ENCODE results near the gene FAIM2. TPM values are rescaled to one million over a fixed set of nuclear protein-coding genes. Genes with fewer than 3 reads are reported as not detected.
A peak's percentile ranks its signal among the peaks of the same experiment; 100 is the strongest.

The FAIM2 gene
- total RNA-seq, 1 experiment from 2014 or later, result 49.8 TPM

DNA sequence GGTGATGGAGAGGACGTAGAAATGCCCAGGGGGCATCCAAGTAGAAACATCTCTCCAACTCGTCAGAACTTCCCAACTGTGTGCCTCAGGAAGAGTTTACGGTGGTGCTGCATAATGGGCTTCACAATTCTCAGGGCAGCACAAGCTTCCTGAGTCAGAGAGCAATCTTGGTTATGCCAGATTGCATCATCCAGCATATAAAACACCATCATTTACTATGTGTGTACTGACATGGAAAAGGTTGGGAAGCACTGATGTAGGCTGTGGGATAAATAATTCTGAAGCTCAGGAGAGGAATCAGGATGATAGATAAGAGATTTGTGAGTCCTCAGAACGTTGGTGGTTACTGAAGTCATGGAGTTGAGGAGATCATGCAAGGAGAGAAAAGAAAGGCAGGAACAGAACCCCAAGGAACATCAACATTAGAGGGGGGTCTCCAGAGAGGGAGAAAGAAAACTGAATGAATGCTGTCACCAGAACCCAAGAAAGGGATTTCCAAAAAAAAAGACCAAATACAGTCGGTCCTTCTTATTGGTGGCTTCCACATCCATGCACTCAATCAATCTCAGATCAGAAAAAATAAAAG lies 70.8 kb downstream of the FAIM2 start:
- no peak overlapping the region for H3K4me2 ChIP-seq (ENCODE audit: low read depth, low read length, poor library complexity, severe bottlenecking)
- H3K4me1 ChIP-seq (ENCODE audit: low read length), result peaks cover 11% of the 10 kb centered on the region
- H3K27me3 ChIP-seq (ENCODE audit: low read length), result no peaks in the 10 kb centered on the region
- no peaks in the 10 kb centered on the region for H3K9me2 ChIP-seq (replicated peaks; ENCODE audit: insufficient read depth, low read length)
- H3K27ac ChIP-seq (ENCODE audit: low read length), result no peak overlapping the region
- no peak overlapping the region for H3K4me3 ChIP-seq (ENCODE audit: low read length)
- no peak overlapping the region for H3K9ac ChIP-seq (ENCODE audit: low read length)
- DNase-seq, result no peak
- H3K36me3 ChIP-seq (ENCODE audit: insufficient read depth, low read length), result no peaks in the 10 kb centered on the region
- no peak overlapping the region for H2AFZ ChIP-seq (ENCODE audit: low read length)
- H3K79me2 ChIP-seq (ENCODE audit: low read length), result no peaks in the 10 kb centered on the region
- H4K20me1 ChIP-seq (ENCODE audit: insufficient read depth, low read depth, low read length), result no peaks in the 10 kb centered on the region
- no peaks in the 10 kb centered on the region for H3K9me3 ChIP-seq (ENCODE audit: low read length)

DNA sequence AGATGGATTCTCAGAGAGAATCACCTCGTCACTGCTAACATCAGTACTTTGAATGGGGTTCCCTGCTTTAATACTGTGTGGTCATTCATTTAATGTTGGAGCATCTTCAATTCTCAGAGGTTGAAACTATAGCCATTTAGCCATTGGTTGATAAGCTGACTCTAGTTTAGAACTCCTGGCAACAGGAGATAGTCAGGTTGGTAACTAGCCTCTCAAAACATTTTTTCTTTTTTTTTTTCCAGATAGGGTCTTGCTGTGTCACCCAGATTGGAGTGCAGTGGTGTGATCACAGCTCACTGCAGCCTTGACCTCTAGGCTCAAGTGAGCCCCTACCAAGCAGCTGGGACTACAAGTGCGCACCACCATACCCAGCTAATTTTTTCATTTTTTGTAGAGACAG lies 72.0 kb downstream of the FAIM2 start:
- Histone ChIP-seq H3K27me3 (ENCODE audit: low read length) (no peaks in the 10 kb centered on the region), H2AFZ (ENCODE audit: low read length) (no peak overlapping the region), H3K36me3 (ENCODE audit: insufficient read depth, low read length) (no peaks in the 10 kb centered on the region), H3K9ac (ENCODE audit: low read length) (no peak overlapping the region), H3K4me3 (ENCODE audit: low read length) (no peak overlapping the region), H4K20me1 (ENCODE audit: insufficient read depth, low read depth, low read length) (peaks cover 8% of the 10 kb centered on the region; the same call in 1 of the 2 replicates), H3K9me2 (replicated peaks; ENCODE audit: insufficient read depth, low read length) (no peaks in the 10 kb centered on the region), H3K4me1 (ENCODE audit: low read length) (peaks cover 21% of the 10 kb centered on the region), H3K79me2 (ENCODE audit: low read length) (peaks cover 11% of the 10 kb centered on the region), H3K9me3 (ENCODE audit: low read length) (no peaks in the 10 kb centered on the region), H3K4me2 (ENCODE audit: low read depth, low read length, poor library complexity, severe bottlenecking) (no peak overlapping the region), H3K27ac (ENCODE audit: low read length) (no peak overlapping the region)
- DNase-seq, result no peak

DNA sequence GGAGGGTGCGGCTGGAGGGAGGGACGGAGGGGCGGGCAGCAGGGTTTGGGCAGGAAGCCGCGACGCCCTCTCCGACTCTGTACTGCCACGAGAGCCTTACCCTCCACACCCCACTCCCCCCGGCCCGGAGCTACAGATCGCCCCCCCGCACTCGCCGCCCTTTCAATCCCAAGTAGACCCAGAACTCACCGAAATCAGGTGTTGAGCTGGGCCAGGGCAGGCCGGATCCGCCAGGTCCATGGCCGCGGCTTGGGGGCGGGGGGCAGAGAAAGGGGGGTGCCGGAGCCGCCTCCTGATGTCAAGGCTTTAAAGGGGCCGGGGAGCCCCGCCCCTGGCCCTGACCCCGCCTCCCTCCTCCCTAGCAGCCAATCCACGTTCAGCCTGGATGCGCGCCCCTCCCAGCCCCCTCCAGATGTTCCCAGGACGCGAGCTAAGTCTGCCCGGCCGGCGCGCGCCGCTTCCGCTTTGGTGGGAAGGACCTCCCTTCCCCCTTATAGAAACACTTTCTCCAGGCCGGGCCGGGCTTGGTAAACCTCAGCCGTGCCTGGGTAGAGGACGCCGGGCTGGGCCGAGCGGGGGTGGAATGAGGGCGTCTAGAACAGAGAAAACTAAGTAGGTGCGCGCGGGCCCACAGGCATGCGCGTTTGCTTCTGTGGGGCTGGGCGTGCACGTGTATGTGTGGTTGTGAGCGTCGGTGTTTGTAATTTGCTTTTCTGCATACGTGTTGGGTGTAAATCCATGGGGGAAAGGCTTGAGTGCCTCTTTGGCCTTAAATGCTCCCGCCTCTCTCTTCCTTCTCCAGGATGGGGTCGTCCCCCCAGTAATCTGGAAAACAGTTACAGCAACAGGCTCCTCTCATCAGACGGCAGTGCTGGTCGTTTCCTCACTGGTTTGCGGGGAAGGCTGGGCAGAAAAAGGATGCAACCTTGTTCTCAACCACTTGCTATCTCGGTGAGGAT lies 75.3 kb downstream of the FAIM2 start, which contains the start of gene NCKAP5L:
NCKAP5L (minus strand) TSS at position 281 of the 959 bp plus-strand sequence. CDS start 24,369 bp downstream, outside the sequence.
- Histone ChIP-seq H3K27ac (ENCODE audit: low read length) (peak within 1 kb of the TSS; percentile 62), H3K9me2 (replicated peaks; ENCODE audit: insufficient read depth, low read length) (no peaks in the 10 kb centered on the region), H3K9ac (ENCODE audit: low read length) (peak within 1 kb of the TSS; percentile 71), H3K4me1 (ENCODE audit: low read length) (peaks cover 43% of the 10 kb centered on the region), H2AFZ (ENCODE audit: low read length) (peak within 1 kb of the TSS; percentile 88), H3K4me2 (ENCODE audit: low read depth, low read length, poor library complexity, severe bottlenecking) (peak within 1 kb of the TSS; percentile 84), H3K79me2 (ENCODE audit: low read length) (peaks cover 44% of the 10 kb centered on the region), H3K27me3 (ENCODE audit: low read length) (no peaks in the 10 kb centered on the region), H3K9me3 (ENCODE audit: low read length) (no peaks in the 10 kb centered on the region), H3K36me3 (ENCODE audit: insufficient read depth, low read length) (no peaks in the 10 kb centered on the region), H4K20me1 (ENCODE audit: insufficient read depth, low read depth, low read length) (peaks cover 27% of the 10 kb centered on the region), H3K4me3 (ENCODE audit: low read length) (peak within 1 kb of the TSS; percentile 89)
- DNase-seq, result peak; percentile 99

GRCh38 chr12:49827401-49828099 lies 76.2 kb downstream of the FAIM2 start:
- Histone ChIP-seq H3K9me2 (replicated peaks; ENCODE audit: insufficient read depth, low read length) (no peaks in the 10 kb centered on the region), H3K27me3 (ENCODE audit: low read length) (no peaks in the 10 kb centered on the region), H3K4me2 (ENCODE audit: low read depth, low read length, poor library complexity, severe bottlenecking) (peak overlapping the region; percentile 84), H3K79me2 (ENCODE audit: low read length) (peaks cover 51% of the 10 kb centered on the region), H3K9ac (ENCODE audit: low read length) (peak overlapping the region; percentile 71), H4K20me1 (ENCODE audit: insufficient read depth, low read depth, low read length) (peaks cover 27% of the 10 kb centered on the region), H3K36me3 (ENCODE audit: insufficient read depth, low read length) (no peaks in the 10 kb centered on the region), H3K4me3 (ENCODE audit: low read length) (peak overlapping the region; percentile 89), H3K27ac (ENCODE audit: low read length) (no peak overlapping the region), H3K4me1 (ENCODE audit: low read length) (peaks cover 43% of the 10 kb centered on the region), H2AFZ (ENCODE audit: low read length) (no peak overlapping the region), H3K9me3 (ENCODE audit: low read length) (no peaks in the 10 kb centered on the region)
- DNase-seq, result peak; percentile 67

GRCh38 chr12:49827051-49827400 lies 76.7 kb downstream of the FAIM2 start:
- DNase-seq, result no peak
- peak overlapping the region; percentile 71 for H3K9ac ChIP-seq (ENCODE audit: low read length)

DNA sequence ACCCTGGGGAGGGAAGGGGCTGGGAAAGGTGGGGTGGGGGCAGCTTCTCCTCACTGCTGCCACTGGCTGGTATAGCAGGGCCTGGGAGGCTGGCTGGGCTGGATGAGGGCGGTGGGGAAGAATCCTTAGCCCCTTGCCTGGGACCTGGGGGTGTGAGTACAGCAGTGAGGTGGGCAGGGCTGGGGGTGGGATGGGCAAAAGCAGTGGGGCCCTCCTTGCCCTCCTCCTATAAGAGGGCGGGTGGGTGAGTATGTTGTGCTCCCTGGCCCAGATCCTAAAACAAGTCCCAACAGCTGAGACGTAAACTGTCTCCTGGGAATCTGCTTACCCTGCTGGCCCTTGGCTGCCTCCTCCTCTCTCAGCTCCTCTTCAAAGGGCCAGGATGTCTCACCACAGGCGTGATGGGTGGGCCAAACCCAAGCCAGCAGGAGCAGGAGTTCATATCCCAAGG lies 77.7 kb downstream of the FAIM2 start:
- peaks cover 56% of the 10 kb centered on the region for H3K4me1 ChIP-seq (ENCODE audit: low read length)
- H3K4me3 ChIP-seq (ENCODE audit: low read length), result no peak overlapping the region
- no peak overlapping the region for H3K27ac ChIP-seq (ENCODE audit: low read length)
- H3K9me2 ChIP-seq (replicated peaks; ENCODE audit: insufficient read depth, low read length), result no peaks in the 10 kb centered on the region
- peak overlapping the region; percentile 84 for H3K4me2 ChIP-seq (ENCODE audit: low read depth, low read length, poor library complexity, severe bottlenecking)
- DNase-seq, result no peak
- H3K27me3 ChIP-seq (ENCODE audit: low read length), result no peaks in the 10 kb centered on the region
- H4K20me1 ChIP-seq (ENCODE audit: insufficient read depth, low read depth, low read length), result peaks cover 27% of the 10 kb centered on the region
- H3K79me2 ChIP-seq (ENCODE audit: low read length), result peaks cover 66% of the 10 kb centered on the region
- peak overlapping the region; percentile 17 for H3K9ac ChIP-seq (ENCODE audit: low read length)
- H3K9me3 ChIP-seq (ENCODE audit: low read length), result no peaks in the 10 kb centered on the region
- no peaks in the 10 kb centered on the region for H3K36me3 ChIP-seq (ENCODE audit: insufficient read depth, low read length)
- no peak overlapping the region for H2AFZ ChIP-seq (ENCODE audit: low read length)

More at GRCh38 chr12:49827051-49827400, 76.7 kb downstream of the FAIM2 start:
- H3K4me2 ChIP-seq (ENCODE audit: low read depth, low read length, poor library complexity, severe bottlenecking), result peak overlapping the region; percentile 84
- H3K9me3 ChIP-seq (ENCODE audit: low read length), result no peaks in the 10 kb centered on the region
- H3K4me3 ChIP-seq (ENCODE audit: low read length), result peak overlapping the region; percentile 89
- H3K36me3 ChIP-seq (ENCODE audit: insufficient read depth, low read length), result no peaks in the 10 kb centered on the region
- H3K27me3 ChIP-seq (ENCODE audit: low read length), result no peaks in the 10 kb centered on the region
- peaks cover 56% of the 10 kb centered on the region for H3K79me2 ChIP-seq (ENCODE audit: low read length)
- H2AFZ ChIP-seq (ENCODE audit: low read length), result no peak overlapping the region
- peaks cover 27% of the 10 kb centered on the region for H4K20me1 ChIP-seq (ENCODE audit: insufficient read depth, low read depth, low read length)
- no peaks in the 10 kb centered on the region for H3K9me2 ChIP-seq (replicated peaks; ENCODE audit: insufficient read depth, low read length)
- H3K4me1 ChIP-seq (ENCODE audit: low read length), result peaks cover 46% of the 10 kb centered on the region
- H3K27ac ChIP-seq (ENCODE audit: low read length), result no peak overlapping the region

DNA sequence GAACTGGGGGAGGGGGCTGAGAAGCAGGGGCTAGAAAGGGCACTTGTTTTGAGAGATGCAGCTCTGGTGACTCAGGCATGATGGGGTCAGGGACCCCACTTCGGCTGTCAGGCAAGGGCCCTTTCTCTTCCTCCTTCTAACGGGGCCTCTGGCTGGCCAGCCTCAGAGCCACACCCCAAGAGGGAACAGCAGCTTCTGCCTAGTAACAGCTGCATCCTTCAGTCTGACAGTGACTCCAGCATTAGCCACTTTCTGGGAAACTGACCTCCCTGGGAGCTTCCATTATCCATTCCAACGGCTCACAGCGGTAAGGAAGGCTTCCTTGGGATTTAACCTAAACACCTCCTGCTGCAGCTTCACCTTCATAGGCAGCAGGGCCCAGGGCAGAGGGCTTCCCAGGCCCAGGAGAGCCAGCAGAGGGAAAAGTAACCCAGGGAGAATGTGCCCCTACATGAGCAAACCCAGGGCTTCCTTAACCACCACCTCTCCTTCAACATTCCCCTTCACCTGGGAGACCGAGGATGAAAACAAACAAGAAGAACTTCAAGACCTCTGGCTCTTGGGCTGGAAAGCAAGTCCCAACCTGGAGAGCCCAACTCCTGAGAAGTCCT lies 78.2 kb downstream of the FAIM2 start:
- peaks cover 71% of the 10 kb centered on the region for H3K79me2 ChIP-seq (ENCODE audit: low read length)
- H3K27me3 ChIP-seq (ENCODE audit: low read length), result no peaks in the 10 kb centered on the region
- peak; percentile 59 for DNase-seq
- no peaks in the 10 kb centered on the region for H3K36me3 ChIP-seq (ENCODE audit: insufficient read depth, low read length)
- H3K9me2 ChIP-seq (replicated peaks; ENCODE audit: insufficient read depth, low read length), result no peaks in the 10 kb centered on the region
- H3K4me3 ChIP-seq (ENCODE audit: low read length), result no peak overlapping the region
- H2AFZ ChIP-seq (ENCODE audit: low read length), result no peak overlapping the region
- H3K9me3 ChIP-seq (ENCODE audit: low read length), result no peaks in the 10 kb centered on the region
- H3K4me2 ChIP-seq (ENCODE audit: low read depth, low read length, poor library complexity, severe bottlenecking), result peak overlapping the region; percentile 84
- peak overlapping the region; percentile 17; the same call in 1 of the 2 replicates for H3K9ac ChIP-seq (ENCODE audit: low read length)
- peaks cover 27% of the 10 kb centered on the region for H4K20me1 ChIP-seq (ENCODE audit: insufficient read depth, low read depth, low read length)
- H3K27ac ChIP-seq (ENCODE audit: low read length), result 0 out of 2 replicates have a peak overlapping the region, but pooled peaks have one; percentile 11
- peaks cover 61% of the 10 kb centered on the region for H3K4me1 ChIP-seq (ENCODE audit: low read length)
